Liver (tissue), 9 donors: ENCODE measurements around the gene TMEM129. TPM values are rescaled to one million over a fixed set of nuclear protein-coding genes. Genes with fewer than 3 reads are reported as not detected.

Source experiments
- DNase-seq: peaks from one replicate; pipeline ENCODE4 v3.0.0-alpha.2; 2017; ENCODE audit warnings: low spot score
- H3K27ac ChIP-seq, 2 donors: one replicate each; pipeline ENCODE4 v1.7.0; 2013; ENCODE audit warnings: inconsistent platforms in 2 of 2, low read length in 2 of 2, control low read depth in 1 of 2, low read depth in 1 of 2, mild to moderate bottlenecking in 1 of 2
- H3K27me3 ChIP-seq, 4 donors: one replicate each; pipeline versions ENCODE4 v1.6.1 to v1.7.0; 2013; ENCODE audit warnings: low read length in 3 of 4, inconsistent platforms in 1 of 4, mild to moderate bottlenecking in 1 of 4, moderate library complexity in 1 of 4; ENCODE audit not compliant: control insufficient read depth in 4 of 4, insufficient read depth in 4 of 4
- H3K36me3 ChIP-seq, 4 donors: one replicate each; pipeline versions ENCODE4 v1.6.1 to v1.7.0; 2013; ENCODE audit warnings: low read length in 3 of 4, mild to moderate bottlenecking in 3 of 4, low read depth in 1 of 4, moderate library complexity in 1 of 4; ENCODE audit not compliant: control insufficient read depth in 4 of 4, insufficient read depth in 3 of 4
- H3K4me1 ChIP-seq, 4 donors: one replicate each; pipeline versions ENCODE4 v1.6.1 to v1.7.0; 2013; ENCODE audit warnings: low read length in 3 of 4, mild to moderate bottlenecking in 3 of 4, moderate library complexity in 1 of 4; ENCODE audit not compliant: control insufficient read depth in 4 of 4, insufficient read depth in 4 of 4
- H3K4me3 ChIP-seq, 3 donors: one replicate each; pipeline versions ENCODE4 v1.6.1 to v1.7.0; 2013; ENCODE audit warnings: low read length in 3 of 3, control low read depth in 1 of 3, low read depth in 1 of 3, mild to moderate bottlenecking in 1 of 3
- H3K9ac ChIP-seq, 2 donors: one replicate each; pipeline ENCODE4 v1.7.0; 2013; ENCODE audit warnings: low read length in 2 of 2, mild to moderate bottlenecking in 2 of 2, moderate library complexity in 2 of 2, control low read depth in 1 of 2, low read depth in 1 of 2
- H3K9me3 ChIP-seq, 4 donors: one replicate each; pipeline versions ENCODE4 v1.6.1 to v1.7.0; 2013; ENCODE audit warnings: low read length in 3 of 4; ENCODE audit not compliant: control insufficient read depth in 4 of 4
- EGR1 ChIP-seq, 2 donors: IDR thresholded peaks; 2 replicates each; pipeline ENCODE4 v1.6.1; 2016 to 2018; ENCODE audit warnings: antibody characterized with exemption in 2 of 2, low read depth in 2 of 2
- FOXA1 ChIP-seq: IDR thresholded peaks from 2 replicates; pipeline ENCODE4 v1.6.1; 2016; ENCODE audit warnings: antibody characterized with exemption
- FOXA2 ChIP-seq: IDR thresholded peaks from 2 replicates; pipeline ENCODE4 v1.6.1; 2016; ENCODE audit warnings: antibody characterized with exemption
- GABPA ChIP-seq, 2 donors: IDR thresholded peaks in 1 of 2; conservative IDR thresholded peaks in 1 of 2; 2 replicates each; pipeline ENCODE4 v1.6.1; 2016; ENCODE audit warnings: antibody characterized with exemption in 2 of 2, mild to moderate bottlenecking in 1 of 2, moderate library complexity in 1 of 2
- HNF4A ChIP-seq, 2 donors: conservative IDR thresholded peaks; 2 replicates each; pipeline ENCODE4 v1.6.1; 2016; ENCODE audit warnings: antibody characterized with exemption in 2 of 2, mild to moderate bottlenecking in 2 of 2
- HNF4G ChIP-seq: IDR thresholded peaks from 2 replicates; pipeline ENCODE4 v1.6.1; 2016; ENCODE audit warnings: antibody characterized with exemption
- JUND ChIP-seq, 2 donors: IDR thresholded peaks; 2 replicates each; pipeline ENCODE4 v1.6.1; 2016; ENCODE audit warnings: antibody characterized with exemption in 2 of 2
- NR2F2 ChIP-seq: IDR thresholded peaks from 2 replicates; pipeline ENCODE4 v1.6.1; 2016; ENCODE audit warnings: antibody characterized with exemption
- RAD21 ChIP-seq, 2 donors: IDR thresholded peaks; 2 replicates each; pipeline ENCODE4 v1.6.1; 2016; ENCODE audit warnings: antibody characterized with exemption in 2 of 2, mild to moderate bottlenecking in 2 of 2
- RXRA ChIP-seq, 2 donors: IDR thresholded peaks; 2 replicates each; pipeline ENCODE4 v1.6.1; 2017 to 2018; ENCODE audit warnings: antibody characterized with exemption in 2 of 2, mild to moderate bottlenecking in 1 of 2
- TAF1 ChIP-seq: conservative IDR thresholded peaks from 2 replicates; pipeline ENCODE4 v1.6.1; 2016; ENCODE audit warnings: antibody characterized with exemption, mild to moderate bottlenecking
- YY1 ChIP-seq: IDR thresholded peaks from 2 replicates; pipeline ENCODE4 v1.6.1; 2016; ENCODE audit warnings: antibody characterized with exemption, mild to moderate bottlenecking
- WGBS: extraction: QIAGEN DNeasy Blood & Tissue Kit; methylation state at CpG from one replicate; pipeline ENCODE4 v1.1.7; 2013; 5-methylcytosine and 5-hydroxymethylcytosine counted together
- polyA plus RNA-seq, 2 donors: library from polyadenylated mRNA; stranded (reverse) in 1 of 2; unstranded in 1 of 2; fragments of 200-250 nt in 1 of 2; fragments of >200 nt in 1 of 2; fragmentation: Nextera tagmentation in 1 of 2; extraction: Ambion mirVana in 1 of 2; gene quantifications; one replicate each; pipeline versions ENCODE4 v1.2.1 to v1.2.3, GENCODE V29; 2013 to 2015
- total RNA-seq, 2 donors: library from RNA; depleted of rRNA; stranded (reverse); fragments of >200 nt; gene quantifications; one replicate each; pipeline ENCODE4 v1.2.3, GENCODE V29; 2014
- TF ChIP-seq, protein P1 (sequence below): IDR thresholded peaks from 2 replicates; pipeline ENCODE4 v1.6.1; 2016; ENCODE audit warnings: antibody characterized with exemption, mild to moderate bottlenecking
- TF ChIP-seq, protein P2 (sequence below): IDR thresholded peaks from 2 replicates; pipeline ENCODE4 v1.6.1; 2016; ENCODE audit warnings: antibody characterized with exemption
- TF ChIP-seq, protein P3 (sequence below): IDR thresholded peaks from 2 replicates; pipeline ENCODE4 v1.6.1; 2016; ENCODE audit warnings: antibody characterized with exemption
- TF ChIP-seq, protein P4 (sequence below): IDR thresholded peaks from 2 replicates; pipeline ENCODE4 v1.6.1; 2016; ENCODE audit warnings: antibody characterized with exemption
- TF ChIP-seq, protein P5 (sequence below): fragments of 150-350 bp; IDR thresholded peaks from 2 replicates; pipeline ENCODE4 v1.5.1; 2017; ENCODE audit warnings: improper control_type of control experiment, low read depth, low read length; ENCODE audit not compliant: missing input control
- donor health status: healthy.
- donor health status: healthy.
- donor health status: healthy.
- donor health status: healthy.
- donor health status: healthy.

TMEM129 gene
- total and polyA plus RNA-seq, 4 donors: 12.2 to 37.0 (median 21.8) TPM

DNA sequence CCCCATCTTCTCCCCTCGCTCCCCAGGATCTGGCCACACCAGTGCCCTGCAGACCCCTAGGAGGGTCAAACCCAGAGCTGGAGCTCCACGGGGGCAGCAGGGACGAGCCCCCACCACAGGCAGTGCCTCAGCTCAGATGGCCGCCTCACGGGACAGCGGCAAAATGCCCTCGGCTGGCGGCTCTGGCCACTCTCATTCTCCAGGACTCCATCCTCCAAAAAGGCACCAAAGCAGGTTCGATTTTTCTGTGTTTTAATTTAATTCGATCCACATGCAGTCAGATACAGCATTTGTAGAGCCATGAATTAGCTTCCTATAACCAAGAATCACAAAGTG is 45.4 kb downstream of the TMEM129 start:
- no peaks in the 10 kb centered on the region for H3K27me3 ChIP-seq
- H3K9me3 ChIP-seq: no peaks in the 10 kb centered on the region
- TF ChIP-seq GABPA (IDR thresholded peaks at IDR 0.05 in 1 of 2, conservative IDR thresholded peaks at IDR 0.05 in 1 of 2) (no peak), FOXA2 (no peak), FOXA1 (no peak), YY1 (no peak), HNF4G (no peak), RXRA (IDR thresholded peaks at IDR 0.05) (no peak), HNF4A (conservative IDR thresholded peaks at IDR 0.05) (no peak), NR2F2 (no peak), TAF1 (no peak), EGR1 (IDR thresholded peaks at IDR 0.05; ENCODE audit: low read depth in 2 of 2) (no peak), RAD21 (IDR thresholded peaks at IDR 0.05) (no peak)
- TF ChIP-seq, protein P1, sequence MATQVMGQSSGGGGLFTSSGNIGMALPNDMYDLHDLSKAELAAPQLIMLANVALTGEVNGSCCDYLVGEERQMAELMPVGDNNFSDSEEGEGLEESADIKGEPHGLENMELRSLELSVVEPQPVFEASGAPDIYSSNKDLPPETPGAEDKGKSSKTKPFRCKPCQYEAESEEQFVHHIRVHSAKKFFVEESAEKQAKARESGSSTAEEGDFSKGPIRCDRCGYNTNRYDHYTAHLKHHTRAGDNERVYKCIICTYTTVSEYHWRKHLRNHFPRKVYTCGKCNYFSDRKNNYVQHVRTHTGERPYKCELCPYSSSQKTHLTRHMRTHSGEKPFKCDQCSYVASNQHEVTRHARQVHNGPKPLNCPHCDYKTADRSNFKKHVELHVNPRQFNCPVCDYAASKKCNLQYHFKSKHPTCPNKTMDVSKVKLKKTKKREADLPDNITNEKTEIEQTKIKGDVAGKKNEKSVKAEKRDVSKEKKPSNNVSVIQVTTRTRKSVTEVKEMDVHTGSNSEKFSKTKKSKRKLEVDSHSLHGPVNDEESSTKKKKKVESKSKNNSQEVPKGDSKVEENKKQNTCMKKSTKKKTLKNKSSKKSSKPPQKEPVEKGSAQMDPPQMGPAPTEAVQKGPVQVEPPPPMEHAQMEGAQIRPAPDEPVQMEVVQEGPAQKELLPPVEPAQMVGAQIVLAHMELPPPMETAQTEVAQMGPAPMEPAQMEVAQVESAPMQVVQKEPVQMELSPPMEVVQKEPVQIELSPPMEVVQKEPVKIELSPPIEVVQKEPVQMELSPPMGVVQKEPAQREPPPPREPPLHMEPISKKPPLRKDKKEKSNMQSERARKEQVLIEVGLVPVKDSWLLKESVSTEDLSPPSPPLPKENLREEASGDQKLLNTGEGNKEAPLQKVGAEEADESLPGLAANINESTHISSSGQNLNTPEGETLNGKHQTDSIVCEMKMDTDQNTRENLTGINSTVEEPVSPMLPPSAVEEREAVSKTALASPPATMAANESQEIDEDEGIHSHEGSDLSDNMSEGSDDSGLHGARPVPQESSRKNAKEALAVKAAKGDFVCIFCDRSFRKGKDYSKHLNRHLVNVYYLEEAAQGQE: no peak
- TF ChIP-seq, protein P2, sequence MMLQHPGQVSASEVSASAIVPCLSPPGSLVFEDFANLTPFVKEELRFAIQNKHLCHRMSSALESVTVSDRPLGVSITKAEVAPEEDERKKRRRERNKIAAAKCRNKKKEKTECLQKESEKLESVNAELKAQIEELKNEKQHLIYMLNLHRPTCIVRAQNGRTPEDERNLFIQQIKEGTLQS: no peak
- TF ChIP-seq, protein P3, sequence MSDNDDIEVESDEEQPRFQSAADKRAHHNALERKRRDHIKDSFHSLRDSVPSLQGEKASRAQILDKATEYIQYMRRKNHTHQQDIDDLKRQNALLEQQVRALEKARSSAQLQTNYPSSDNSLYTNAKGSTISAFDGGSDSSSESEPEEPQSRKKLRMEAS: no peak
- TF ChIP-seq, protein P4, sequence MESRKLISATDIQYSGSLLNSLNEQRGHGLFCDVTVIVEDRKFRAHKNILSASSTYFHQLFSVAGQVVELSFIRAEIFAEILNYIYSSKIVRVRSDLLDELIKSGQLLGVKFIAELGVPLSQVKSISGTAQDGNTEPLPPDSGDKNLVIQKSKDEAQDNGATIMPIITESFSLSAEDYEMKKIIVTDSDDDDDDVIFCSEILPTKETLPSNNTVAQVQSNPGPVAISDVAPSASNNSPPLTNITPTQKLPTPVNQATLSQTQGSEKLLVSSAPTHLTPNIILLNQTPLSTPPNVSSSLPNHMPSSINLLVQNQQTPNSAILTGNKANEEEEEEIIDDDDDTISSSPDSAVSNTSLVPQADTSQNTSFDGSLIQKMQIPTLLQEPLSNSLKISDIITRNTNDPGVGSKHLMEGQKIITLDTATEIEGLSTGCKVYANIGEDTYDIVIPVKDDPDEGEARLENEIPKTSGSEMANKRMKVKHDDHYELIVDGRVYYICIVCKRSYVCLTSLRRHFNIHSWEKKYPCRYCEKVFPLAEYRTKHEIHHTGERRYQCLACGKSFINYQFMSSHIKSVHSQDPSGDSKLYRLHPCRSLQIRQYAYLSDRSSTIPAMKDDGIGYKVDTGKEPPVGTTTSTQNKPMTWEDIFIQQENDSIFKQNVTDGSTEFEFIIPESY: no peak
- no peaks in the 10 kb centered on the region for H3K4me1 ChIP-seq
- H3K4me3 ChIP-seq: no peak overlapping the region
- no peak overlapping the region for H3K27ac ChIP-seq
- WGBS: 88% methylated on average over 10 of the region's 10 CpGs
- no peak overlapping the region for H3K9ac ChIP-seq
- no peak for DNase-seq
- no peaks in the 10 kb centered on the region for H3K36me3 ChIP-seq

DNA sequence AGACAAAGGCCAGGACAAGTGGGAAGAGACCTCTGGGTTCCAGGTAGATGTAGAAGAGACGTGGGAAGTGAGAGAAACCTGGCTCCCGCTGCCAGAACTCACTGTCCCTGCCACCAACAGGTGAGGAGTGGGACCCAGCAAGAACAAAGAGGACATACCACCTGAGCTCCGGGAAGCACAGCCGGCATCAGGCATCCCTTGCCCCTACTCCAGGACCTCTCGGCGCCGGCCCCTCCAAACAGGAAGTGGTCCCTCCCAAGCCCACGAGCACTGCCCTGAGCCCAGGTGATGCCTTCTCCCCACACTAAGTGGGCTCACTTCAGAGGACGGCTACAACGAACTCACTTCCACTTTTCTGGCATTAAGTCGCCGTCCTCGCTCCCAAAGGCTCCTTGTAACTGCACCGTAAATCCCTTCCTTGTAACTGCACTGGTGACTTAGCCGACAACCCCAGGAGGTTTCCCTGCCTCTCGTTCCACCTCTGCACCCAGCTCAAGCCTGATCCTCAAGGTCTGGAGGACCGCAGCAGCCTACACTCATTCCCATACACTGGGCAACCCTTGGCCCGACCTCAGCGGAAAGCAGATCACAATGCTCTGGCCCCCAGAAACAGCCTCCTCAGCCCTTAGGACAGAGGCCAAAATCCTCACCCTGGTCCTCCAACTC is 45.9 kb downstream of the TMEM129 start:
- Histone ChIP-seq H3K9me3 (no peaks in the 10 kb centered on the region), H3K4me1 (no peaks in the 10 kb centered on the region), H3K9ac (no peak overlapping the region), H3K4me3 (no peak overlapping the region), H3K27ac (no peak overlapping the region), H3K27me3 (no peaks in the 10 kb centered on the region), H3K36me3 (no peaks in the 10 kb centered on the region)
- no peak for DNase-seq
- 89% methylated on average over 19 of the region's 19 CpGs for WGBS
- TF ChIP-seq, protein P2: no peak
- TF ChIP-seq FOXA1 (no peak), YY1 (no peak), JUND (IDR thresholded peaks at IDR 0.05) (no peak), GABPA (IDR thresholded peaks at IDR 0.05 in 1 of 2, conservative IDR thresholded peaks at IDR 0.05 in 1 of 2) (no peak), HNF4G (no peak), RAD21 (IDR thresholded peaks at IDR 0.05) (no peak), NR2F2 (no peak)
- TF ChIP-seq, protein P5, sequence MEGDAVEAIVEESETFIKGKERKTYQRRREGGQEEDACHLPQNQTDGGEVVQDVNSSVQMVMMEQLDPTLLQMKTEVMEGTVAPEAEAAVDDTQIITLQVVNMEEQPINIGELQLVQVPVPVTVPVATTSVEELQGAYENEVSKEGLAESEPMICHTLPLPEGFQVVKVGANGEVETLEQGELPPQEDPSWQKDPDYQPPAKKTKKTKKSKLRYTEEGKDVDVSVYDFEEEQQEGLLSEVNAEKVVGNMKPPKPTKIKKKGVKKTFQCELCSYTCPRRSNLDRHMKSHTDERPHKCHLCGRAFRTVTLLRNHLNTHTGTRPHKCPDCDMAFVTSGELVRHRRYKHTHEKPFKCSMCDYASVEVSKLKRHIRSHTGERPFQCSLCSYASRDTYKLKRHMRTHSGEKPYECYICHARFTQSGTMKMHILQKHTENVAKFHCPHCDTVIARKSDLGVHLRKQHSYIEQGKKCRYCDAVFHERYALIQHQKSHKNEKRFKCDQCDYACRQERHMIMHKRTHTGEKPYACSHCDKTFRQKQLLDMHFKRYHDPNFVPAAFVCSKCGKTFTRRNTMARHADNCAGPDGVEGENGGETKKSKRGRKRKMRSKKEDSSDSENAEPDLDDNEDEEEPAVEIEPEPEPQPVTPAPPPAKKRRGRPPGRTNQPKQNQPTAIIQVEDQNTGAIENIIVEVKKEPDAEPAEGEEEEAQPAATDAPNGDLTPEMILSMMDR: no peak
